HepG2 (cell line): ENCODE data around the gene CBLN3. TPM values are rescaled to one million over a fixed set of nuclear protein-coding genes. Genes with fewer than 3 reads are reported as not detected.

Experiments
- AKNA ChIP-seq: sonication (generic); formaldehyde crosslinking; IDR thresholded peaks from 2 replicates; pipeline ENCODE4 v1.4.0; 2020; ENCODE audit warnings: missing genetic modification reagents, borderline replicate concordance
- CBX5 ChIP-seq: sonication (generic); formaldehyde crosslinking; IDR thresholded peaks from 2 replicates; pipeline ENCODE4 v1.4.0; 2020; ENCODE audit warnings: missing genetic modification reagents, borderline replicate concordance
- JUND ChIP-seq: sonication (generic); formaldehyde crosslinking; IDR thresholded peaks from 2 replicates; pipeline ENCODE4 v1.8.0; 2022; ENCODE audit warnings: mild to moderate bottlenecking, missing genetic modification reagents
- POLR2AphosphoS2 ChIP-seq: IDR thresholded peaks from 2 replicates; pipeline ENCODE4 v1.6.1; 2011; ENCODE audit warnings: low read depth, low read length, improper control_type of control experiment
- PTBP1 ChIP-seq: fragments of 200-400 bp; formaldehyde crosslinking; IDR thresholded peaks from 2 replicates; pipeline ENCODE4 v1.6.1; 2018; ENCODE audit warnings: low read length, low read depth; ENCODE audit not compliant: poor library complexity, severe bottlenecking
- SP5 ChIP-seq: IDR thresholded peaks from 2 replicates; pipeline ENCODE4 v1.6.1; 2016; ENCODE audit warnings: low read depth, borderline replicate concordance
- SRSF1 ChIP-seq: fragments of 200-400 bp; formaldehyde crosslinking; optimal IDR thresholded peaks from 2 replicates; pipeline ENCODE3; 2017; ENCODE audit warnings: mild to moderate bottlenecking, low read depth, low read length, moderate library complexity
- TFDP1 ChIP-seq: IDR thresholded peaks from 2 replicates; pipeline ENCODE4 v1.6.1; 2016; ENCODE audit warnings: missing compliant biosample characterization, missing genetic modification reagents, borderline replicate concordance
- ZBTB14 ChIP-seq: sonication (generic); formaldehyde crosslinking; IDR thresholded peaks from 2 replicates; pipeline ENCODE4 v1.4.0; 2020; ENCODE audit warnings: missing genetic modification reagents
- ZNF367 ChIP-seq: sonication (generic); formaldehyde crosslinking; IDR thresholded peaks from 2 replicates; pipeline ENCODE4 v1.4.0; 2020; ENCODE audit warnings: missing genetic modification reagents, borderline replicate concordance
- ZNF619 ChIP-seq: sonication (generic); formaldehyde crosslinking; IDR thresholded peaks from 2 replicates; pipeline ENCODE4 v1.4.0; 2020; ENCODE audit warnings: mild to moderate bottlenecking, missing genetic modification reagents
- ZNF768 ChIP-seq: sonication (generic); formaldehyde crosslinking; IDR thresholded peaks from 2 replicates; pipeline ENCODE4 v1.4.0; 2020; ENCODE audit warnings: missing genetic modification reagents
- polyA plus RNA-seq, 8 experiments: library from polyadenylated mRNA; depleted of rRNA in 3 of 8; stranded (reverse) in 7 of 8; unstranded in 1 of 8; fragments of >200 nt; fragmentation: Illumina TruSeq in 4 of 8; extraction: Trizol in 4 of 8; gene quantifications; 2 replicates each; pipeline versions ENCODE4 v1.2.1 to v1.2.3, GENCODE V29; 2011 to 2016; ENCODE audit warnings: low read depth in 4 of 8, missing spikeins in 1 of 8, mixed read lengths in 1 of 8; ENCODE audit not compliant: insufficient read depth in 1 of 8
- total RNA-seq, 5 experiments: library from RNA; depleted of rRNA; stranded (reverse); fragments of >200 nt; fragmentation: Illumina TruSeq; extraction: Trizol; gene quantifications; 2 replicates each; pipeline ENCODE4 v1.2.3, GENCODE V29; 2016; ENCODE audit warnings: low read depth in 1 of 5
- TF ChIP-seq, protein P1 (sequence below): sonication (generic); formaldehyde crosslinking; IDR thresholded peaks from 2 replicates; pipeline ENCODE4 v1.4.0; 2020; ENCODE audit warnings: missing genetic modification reagents, mild to moderate bottlenecking, borderline replicate concordance
- TF ChIP-seq, protein P2 (sequence below): sonication (generic); formaldehyde crosslinking; IDR thresholded peaks from 2 replicates; pipeline ENCODE4 v1.5.0; 2020; ENCODE audit warnings: missing genetic modification reagents
- TF ChIP-seq, protein P3 (sequence below): sonication (generic); formaldehyde crosslinking; IDR thresholded peaks from 2 replicates; pipeline ENCODE4 v1.8.1; 2022; ENCODE audit warnings: low read depth, mild to moderate bottlenecking, missing genetic modification reagents

The CBLN3 gene
- total and polyA plus RNA-seq, 2 of the 13 experiments (the other 11 are each of a cell fraction or from before 2014, with no cell fraction given): 0.66 to 0.98 TPM

GRCh38 chr14:24439830-24440605, 10.6 kb upstream of the CBLN3 start (continued):
- no peak for TF ChIP-seq AKNA (CRISPR knock-in tag)
- no peak for TF ChIP-seq JUND
- TF ChIP-seq, protein P1, sequence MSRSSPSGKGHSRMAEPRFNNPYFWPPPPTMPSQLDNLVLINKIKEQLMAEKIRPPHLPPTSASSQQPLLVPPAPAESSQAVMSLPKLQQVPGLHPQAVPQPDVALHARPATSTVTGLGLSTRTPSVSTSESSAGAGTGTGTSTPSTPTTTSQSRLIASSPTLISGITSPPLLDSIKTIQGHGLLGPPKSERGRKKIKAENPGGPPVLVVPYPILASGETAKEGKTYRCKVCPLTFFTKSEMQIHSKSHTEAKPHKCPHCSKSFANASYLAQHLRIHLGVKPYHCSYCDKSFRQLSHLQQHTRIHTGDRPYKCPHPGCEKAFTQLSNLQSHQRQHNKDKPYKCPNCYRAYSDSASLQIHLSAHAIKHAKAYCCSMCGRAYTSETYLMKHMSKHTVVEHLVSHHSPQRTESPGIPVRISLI (CRISPR knock-in tag): no peak
- TF ChIP-seq, protein P2, sequence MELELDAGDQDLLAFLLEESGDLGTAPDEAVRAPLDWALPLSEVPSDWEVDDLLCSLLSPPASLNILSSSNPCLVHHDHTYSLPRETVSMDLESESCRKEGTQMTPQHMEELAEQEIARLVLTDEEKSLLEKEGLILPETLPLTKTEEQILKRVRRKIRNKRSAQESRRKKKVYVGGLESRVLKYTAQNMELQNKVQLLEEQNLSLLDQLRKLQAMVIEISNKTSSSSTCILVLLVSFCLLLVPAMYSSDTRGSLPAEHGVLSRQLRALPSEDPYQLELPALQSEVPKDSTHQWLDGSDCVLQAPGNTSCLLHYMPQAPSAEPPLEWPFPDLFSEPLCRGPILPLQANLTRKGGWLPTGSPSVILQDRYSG (CRISPR knock-in tag): no peak
- no peak for TF ChIP-seq SRSF1
- TF ChIP-seq, protein P3, sequence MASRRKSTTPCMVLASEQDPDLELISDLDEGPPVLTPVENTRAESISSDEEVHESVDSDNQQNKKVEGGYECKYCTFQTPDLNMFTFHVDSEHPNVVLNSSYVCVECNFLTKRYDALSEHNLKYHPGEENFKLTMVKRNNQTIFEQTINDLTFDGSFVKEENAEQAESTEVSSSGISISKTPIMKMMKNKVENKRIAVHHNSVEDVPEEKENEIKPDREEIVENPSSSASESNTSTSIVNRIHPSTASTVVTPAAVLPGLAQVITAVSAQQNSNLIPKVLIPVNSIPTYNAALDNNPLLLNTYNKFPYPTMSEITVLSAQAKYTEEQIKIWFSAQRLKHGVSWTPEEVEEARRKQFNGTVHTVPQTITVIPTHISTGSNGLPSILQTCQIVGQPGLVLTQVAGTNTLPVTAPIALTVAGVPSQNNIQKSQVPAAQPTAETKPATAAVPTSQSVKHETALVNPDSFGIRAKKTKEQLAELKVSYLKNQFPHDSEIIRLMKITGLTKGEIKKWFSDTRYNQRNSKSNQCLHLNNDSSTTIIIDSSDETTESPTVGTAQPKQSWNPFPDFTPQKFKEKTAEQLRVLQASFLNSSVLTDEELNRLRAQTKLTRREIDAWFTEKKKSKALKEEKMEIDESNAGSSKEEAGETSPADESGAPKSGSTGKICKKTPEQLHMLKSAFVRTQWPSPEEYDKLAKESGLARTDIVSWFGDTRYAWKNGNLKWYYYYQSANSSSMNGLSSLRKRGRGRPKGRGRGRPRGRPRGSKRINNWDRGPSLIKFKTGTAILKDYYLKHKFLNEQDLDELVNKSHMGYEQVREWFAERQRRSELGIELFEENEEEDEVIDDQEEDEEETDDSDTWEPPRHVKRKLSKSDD (CRISPR knock-in tag): no peak
- TF ChIP-seq ZNF768 (CRISPR knock-in tag): peak; percentile 63; the same call in 1 of the 2 replicates
- 0 out of 2 replicates have a peak, but pooled peaks have one; percentile 36 for TF ChIP-seq POLR2AphosphoS2
- no peak for TF ChIP-seq ZNF619
- TF ChIP-seq PTBP1: no peak
- TF ChIP-seq TFDP1 (CRISPR knock-in tag): 0 out of 2 replicates have a peak, but pooled peaks have one; percentile 37
- TF ChIP-seq CBX5 (CRISPR knock-in tag): no peak
- TF ChIP-seq SP5 (CRISPR knock-in tag): no peak
- no peak for TF ChIP-seq ZNF367
- TF ChIP-seq ZBTB14: no peak
